ENCODE measurements around the gene SLC25A33.
"Not testable (repeated sequence)": the region's sequence is repeated elsewhere in the genome, so short reads cannot be mapped to it uniquely, and the experiment has no call there.

SLC25A33 gene

DNA sequence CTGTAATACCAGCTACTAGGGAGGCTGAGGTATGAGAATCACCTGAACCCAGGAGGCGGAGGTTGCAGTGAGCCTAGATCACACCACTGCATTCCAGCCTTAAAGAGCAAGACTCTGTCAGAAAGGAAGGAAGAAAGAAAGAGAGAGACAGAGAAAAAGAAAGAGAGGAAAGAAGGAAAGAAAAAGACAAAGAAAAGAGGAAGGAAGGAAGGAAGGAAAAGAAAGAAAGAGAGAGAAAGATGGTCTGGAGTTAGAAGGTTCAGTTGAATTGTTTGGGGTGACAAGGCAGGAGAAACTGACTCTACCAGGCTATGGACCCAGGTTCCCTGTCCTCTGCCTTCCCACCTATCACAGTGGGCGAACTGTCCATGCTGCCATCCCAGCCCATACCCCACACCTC is 84.8 kb downstream of the SLC25A33 start:
- Histone ChIP-seq H3K9me3 (ENCODE audit: low read depth, low read length) (no peaks in the 10 kb centered on the region), H3K4me3 (no peak overlapping the region), H3K27ac (no peak overlapping the region), H3K36me3 (ENCODE audit: insufficient read depth, low read length) (no peaks in the 10 kb centered on the region), H3K9ac (ENCODE audit: insufficient read length) (no peak overlapping the region)
- DNase-seq (ENCODE audit: low read depth, low spot score): no peak
- TF ChIP-seq FOXP2 (optimal IDR thresholded peaks at IDR 0.05; ENCODE audit: control extremely low read depth, extremely low read length, insufficient read depth): no peak
- no peak for TF ChIP-seq POLR2AphosphoS5 (IDR thresholded peaks at IDR 0.05; ENCODE audit: borderline replicate concordance, low read depth, low read length)
- TF ChIP-seq EZH2 (IDR thresholded peaks at IDR 0.05): no peak

DNA sequence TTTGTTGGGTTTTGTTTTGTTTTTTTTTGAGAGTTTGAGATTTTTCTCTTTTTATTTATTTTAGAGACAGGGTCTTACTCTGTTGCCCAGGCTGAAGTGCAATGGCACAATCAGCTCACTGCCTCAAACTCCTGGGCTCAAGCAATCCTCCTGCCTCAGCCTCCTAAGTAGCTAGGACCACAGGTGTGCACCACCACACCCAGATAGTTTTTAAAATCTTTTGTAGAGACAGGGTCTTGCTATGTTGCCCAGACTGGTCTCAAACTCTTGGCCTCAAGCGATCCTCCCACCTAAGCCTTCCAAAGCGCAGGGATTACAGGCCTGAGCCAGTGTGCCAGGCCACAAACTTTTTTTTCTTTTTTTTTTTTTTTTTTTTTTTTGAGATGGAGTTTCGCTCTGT is 85.8 kb downstream of the SLC25A33 start:
- not testable (repeated sequence) for H3K36me3 ChIP-seq (ENCODE audit: insufficient read depth, low read length); H3K27ac ChIP-seq; H3K9ac ChIP-seq (ENCODE audit: insufficient read length); H3K4me3 ChIP-seq; H3K9me3 ChIP-seq (ENCODE audit: low read depth, low read length); DNase-seq (ENCODE audit: low read depth, low spot score)

- Histone ChIP-seq H3K27ac (no peak overlapping the region), H3K9ac (ENCODE audit: insufficient read length) (no peak overlapping the region), H3K9me3 (ENCODE audit: low read depth, low read length) (no peaks in the 10 kb centered on the region), H3K4me3 (no peak overlapping the region), H3K36me3 (ENCODE audit: insufficient read depth, low read length) (no peaks in the 10 kb centered on the region)
- no peak for DNase-seq (ENCODE audit: low read depth, low spot score)
- no peak for TF ChIP-seq FOXP2 (optimal IDR thresholded peaks at IDR 0.05; ENCODE audit: control extremely low read depth, extremely low read length, insufficient read depth)
- TF ChIP-seq POLR2AphosphoS5 (IDR thresholded peaks at IDR 0.05; ENCODE audit: borderline replicate concordance, low read depth, low read length): no peak
- no peak for TF ChIP-seq EZH2 (IDR thresholded peaks at IDR 0.05)
These were observed 86.9 kb downstream of the SLC25A33 start for GRCh38 chr1:9626201-9626608.

DNA sequence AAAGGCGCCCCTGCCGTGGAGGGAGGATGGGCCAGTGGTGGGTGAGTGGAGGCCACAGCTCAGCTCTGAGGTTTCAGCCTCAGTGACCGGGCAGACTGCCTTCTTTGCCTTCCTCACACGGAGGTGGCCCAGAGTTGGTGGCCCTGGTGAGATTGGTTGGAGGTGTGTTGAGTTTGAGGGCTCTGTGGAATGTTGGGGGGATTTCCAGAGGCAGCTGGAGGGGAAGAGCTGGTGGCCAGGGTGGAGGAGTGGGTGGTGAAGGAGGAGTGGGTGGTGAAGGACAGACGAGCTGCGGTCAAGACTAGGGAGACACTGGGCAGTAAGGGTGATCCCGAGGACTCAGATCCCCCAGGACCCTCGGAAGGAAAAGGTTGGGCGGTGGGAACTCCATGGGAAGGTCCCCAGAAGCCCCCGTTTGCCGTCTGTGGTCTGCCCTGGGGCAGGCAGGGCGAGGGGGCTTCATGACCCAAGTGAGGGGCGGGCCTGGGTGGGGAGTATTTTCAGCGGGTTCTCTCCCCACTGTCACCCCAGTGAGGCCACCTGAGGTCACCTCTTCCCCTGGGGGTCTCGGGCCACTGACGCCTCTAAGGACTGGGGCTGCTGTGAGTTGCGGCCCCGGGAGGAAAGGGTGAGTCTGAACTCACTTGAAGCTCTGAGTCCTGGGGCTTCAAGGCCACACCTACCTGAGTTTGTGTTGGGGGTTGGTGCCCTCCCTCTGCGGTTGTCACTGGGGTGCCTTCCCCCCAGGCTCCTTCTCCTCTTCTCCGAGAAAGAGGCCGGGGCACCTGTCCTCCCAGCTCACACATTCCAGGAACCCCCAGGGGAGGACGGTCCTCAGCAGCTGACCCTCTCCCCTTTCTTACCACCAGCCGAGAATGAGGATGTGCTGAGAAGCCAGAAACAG is 89.5 kb downstream of the SLC25A33 start:
- Histone ChIP-seq H3K36me3 (ENCODE audit: insufficient read depth, low read length) (no peaks in the 10 kb centered on the region), H3K9me3 (ENCODE audit: low read depth, low read length) (no peaks in the 10 kb centered on the region), H3K4me3 (no peak overlapping the region), H3K27ac (no peak overlapping the region), H3K9ac (ENCODE audit: insufficient read length) (no peak overlapping the region)
- no peak for DNase-seq (ENCODE audit: low read depth, low spot score)
- TF ChIP-seq FOXP2 (optimal IDR thresholded peaks at IDR 0.05; ENCODE audit: control extremely low read depth, extremely low read length, insufficient read depth) (no peak), EZH2 (IDR thresholded peaks at IDR 0.05) (no peak)

- DNase-seq (ENCODE audit: low read depth, low spot score): no peak
- TF ChIP-seq POLR2AphosphoS5 (IDR thresholded peaks at IDR 0.05; ENCODE audit: borderline replicate concordance, low read depth, low read length): no peak
- no peak for TF ChIP-seq EZH2 (IDR thresholded peaks at IDR 0.05)
- Histone ChIP-seq H3K9me3 (ENCODE audit: low read depth, low read length) (no peaks in the 10 kb centered on the region), H3K9ac (ENCODE audit: insufficient read length) (no peak overlapping the region), H3K36me3 (ENCODE audit: insufficient read depth, low read length) (no peaks in the 10 kb centered on the region), H3K4me3 (no peak overlapping the region), H3K27ac (no peak overlapping the region)
These were observed 90.4 kb downstream of the SLC25A33 start for GRCh38 chr1:9629445-9630201.

DNA sequence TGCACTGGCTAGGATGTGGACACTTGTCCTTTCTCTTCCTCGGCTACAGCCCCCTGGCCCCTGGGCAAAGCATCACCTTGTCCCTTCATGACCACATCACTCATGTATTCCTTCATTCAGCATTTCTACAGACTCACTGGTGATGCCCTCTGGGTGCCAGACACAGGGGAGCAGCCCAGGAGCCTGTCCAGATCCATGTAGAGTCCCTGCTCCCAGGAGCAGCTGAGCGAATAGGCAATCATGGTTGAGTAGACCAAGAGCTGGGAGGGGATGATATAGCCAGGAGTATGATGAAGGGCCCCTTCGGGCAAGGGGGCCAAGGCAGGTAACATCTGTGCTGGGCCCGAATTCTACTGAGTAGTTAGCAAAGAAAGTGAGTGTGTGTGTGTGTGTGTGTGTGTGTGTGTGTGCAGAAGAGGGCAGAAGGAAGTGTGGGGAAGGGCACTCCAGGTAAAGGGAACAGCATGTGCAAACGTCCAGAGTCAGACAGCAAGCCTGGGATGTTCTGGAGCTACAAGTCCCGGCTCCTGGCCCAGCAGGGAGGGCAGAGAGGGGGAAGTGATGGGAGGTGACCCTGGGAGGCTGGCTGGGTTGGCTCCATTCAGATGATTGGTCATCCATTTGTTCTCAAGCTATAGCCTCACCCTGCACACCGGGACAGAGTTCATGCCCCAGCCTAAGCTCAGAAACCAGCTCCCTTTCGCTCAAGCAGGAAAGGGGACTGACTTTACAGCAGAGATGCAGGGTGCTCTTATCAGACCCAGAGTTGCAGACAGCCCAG is 91.3 kb downstream of the SLC25A33 start:
- Histone ChIP-seq H3K36me3 (ENCODE audit: insufficient read depth, low read length) (no peaks in the 10 kb centered on the region), H3K4me3 (no peak overlapping the region), H3K9ac (ENCODE audit: insufficient read length) (no peak overlapping the region), H3K27ac (no peak overlapping the region), H3K9me3 (ENCODE audit: low read depth, low read length) (no peaks in the 10 kb centered on the region)
- DNase-seq (ENCODE audit: low read depth, low spot score): no peak
- TF ChIP-seq POLR2AphosphoS5 (IDR thresholded peaks at IDR 0.05; ENCODE audit: borderline replicate concordance, low read depth, low read length): no peak

- DNase-seq (ENCODE audit: low read depth, low spot score): no peak
- no peak overlapping the region for H3K4me3 ChIP-seq
- H3K9me3 ChIP-seq (ENCODE audit: low read depth, low read length): no peaks in the 10 kb centered on the region
These were observed 92.3 kb downstream of the SLC25A33 start for GRCh38 chr1:9631613-9632012.

GRCh38 chr1:9633493-9633892 is 94.2 kb downstream of the SLC25A33 start:
- DNase-seq (ENCODE audit: low read depth, low spot score): no peak
- Histone ChIP-seq H3K4me3 (no peak overlapping the region), H3K27ac (no peak overlapping the region), H3K9ac (ENCODE audit: insufficient read length) (no peak overlapping the region), H3K36me3 (ENCODE audit: insufficient read depth, low read length) (no peaks in the 10 kb centered on the region), H3K9me3 (ENCODE audit: low read depth, low read length) (no peaks in the 10 kb centered on the region)
- TF ChIP-seq FOXP2 (optimal IDR thresholded peaks at IDR 0.05; ENCODE audit: control extremely low read depth, extremely low read length, insufficient read depth) (no peak), EZH2 (IDR thresholded peaks at IDR 0.05) (no peak), POLR2AphosphoS5 (IDR thresholded peaks at IDR 0.05; ENCODE audit: borderline replicate concordance, low read depth, low read length) (no peak)

More at GRCh38 chr1:9631613-9632012, 92.3 kb downstream of the SLC25A33 start:
- TF ChIP-seq POLR2AphosphoS5 (IDR thresholded peaks at IDR 0.05; ENCODE audit: borderline replicate concordance, low read depth, low read length) (no peak), FOXP2 (optimal IDR thresholded peaks at IDR 0.05; ENCODE audit: control extremely low read depth, extremely low read length, insufficient read depth) (no peak), EZH2 (IDR thresholded peaks at IDR 0.05) (no peak)
- no peak overlapping the region for H3K9ac ChIP-seq (ENCODE audit: insufficient read length)
- H3K27ac ChIP-seq: no peak overlapping the region
- H3K36me3 ChIP-seq (ENCODE audit: insufficient read depth, low read length): no peaks in the 10 kb centered on the region
